ENCODE measurements around the gene MAPK8IP1. TPM values are rescaled to one million over a fixed set of nuclear protein-coding genes. Genes with fewer than 3 reads are reported as not detected.

Gene MAPK8IP1
- total RNA-seq, 1 experiment from 2014 or later: 13.6 TPM

- Histone ChIP-seq H3K36me3 (ENCODE audit: low read depth) (0 out of 2 replicates have a peak, but pooled peaks cover 3% of the 10 kb centered on the region), H3K27ac (no peak overlapping the region), H2AFZ (no peak overlapping the region), H3K4me2 (no peak overlapping the region), H4K20me1 (ENCODE audit: insufficient read depth) (no peaks in the 10 kb centered on the region), H3K79me2 (ENCODE audit: low read depth) (no peaks in the 10 kb centered on the region), H3K9me3 (ENCODE audit: insufficient read depth, low read depth) (no peaks in the 10 kb centered on the region), H3K27me3 (ENCODE audit: insufficient read depth, low read depth) (no peaks in the 10 kb centered on the region), H3F3A (ENCODE audit: insufficient read depth, low read depth) (no peaks in the 10 kb centered on the region), H3K9me2 (ENCODE audit: insufficient read depth) (no peaks in the 10 kb centered on the region), H3K4me3 (no peak overlapping the region), H3K4me1 (replicated peaks; ENCODE audit: insufficient read depth) (no peaks in the 10 kb centered on the region)
- POLR2A ChIA-PET (ENCODE audit: unreplicated experiment): no interaction called here
- TF ChIP-seq CTCF (conservative IDR thresholded peaks at IDR 0.05) (no peak), EZH2 (IDR thresholded peaks at IDR 0.05; ENCODE audit: low read depth) (no peak)
- intact Hi-C loops (cut with micrococcal nuclease; ENCODE audit: unreplicated experiment): no loop called here
- CTCF ChIA-PET: no interaction called here
- BruUV-seq (replicated peaks): no TSS peak
- DNase-seq: no peak
Observed at GRCh38 chr11:45937916-45938315, 52.5 kb downstream of the MAPK8IP1 start.

DNA sequence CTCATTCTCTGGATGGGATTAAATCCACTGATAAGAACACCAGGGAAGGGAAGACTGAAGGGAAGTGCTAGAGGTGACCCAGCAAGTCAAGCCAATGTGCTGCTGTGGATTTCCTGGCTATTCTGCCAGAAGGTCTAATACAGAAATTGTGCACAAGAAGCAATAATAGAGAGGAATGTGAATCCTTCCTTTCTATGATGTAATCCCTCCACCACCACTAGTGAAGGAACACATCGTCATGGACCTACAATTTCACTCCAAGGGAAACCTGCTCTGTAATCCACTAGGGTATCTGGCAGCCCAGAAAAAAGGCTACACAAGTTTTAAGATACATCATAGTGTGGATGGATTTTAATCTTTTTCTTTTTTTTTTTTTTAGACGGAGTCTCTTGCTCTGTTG lies 54.4 kb downstream of the MAPK8IP1 start:
- Histone ChIP-seq H3K36me3 (ENCODE audit: low read depth) (0 out of 2 replicates have a peak, but pooled peaks cover 3% of the 10 kb centered on the region), H3K4me2 (no peak overlapping the region), H4K20me1 (ENCODE audit: insufficient read depth) (no peaks in the 10 kb centered on the region; the same call in 1 of the 2 replicates), H3K4me1 (replicated peaks; ENCODE audit: insufficient read depth) (no peaks in the 10 kb centered on the region), H3K4me3 (no peak overlapping the region), H3K27me3 (ENCODE audit: insufficient read depth, low read depth) (no peaks in the 10 kb centered on the region), H3F3A (ENCODE audit: insufficient read depth, low read depth) (no peaks in the 10 kb centered on the region), H3K27ac (no peak overlapping the region), H2AFZ (no peak overlapping the region), H3K9me2 (ENCODE audit: insufficient read depth) (no peaks in the 10 kb centered on the region), H3K79me2 (ENCODE audit: low read depth) (no peaks in the 10 kb centered on the region), H3K9me3 (ENCODE audit: insufficient read depth, low read depth) (no peaks in the 10 kb centered on the region)
- no TSS peak for BruUV-seq (replicated peaks)
- CTCF ChIA-PET: no interaction called here
- POLR2A ChIA-PET (ENCODE audit: unreplicated experiment): interaction anchor here (0.5 kb wide), 1 partner anchor 320 kb away, joined by 4 read pairs; no protein-coding TSS in a partner anchor
- no peak for DNase-seq
- intact Hi-C loops (cut with micrococcal nuclease; ENCODE audit: unreplicated experiment): no loop called here
- TF ChIP-seq CTCF (conservative IDR thresholded peaks at IDR 0.05) (no peak), EZH2 (IDR thresholded peaks at IDR 0.05; ENCODE audit: low read depth) (no peak)

DNA sequence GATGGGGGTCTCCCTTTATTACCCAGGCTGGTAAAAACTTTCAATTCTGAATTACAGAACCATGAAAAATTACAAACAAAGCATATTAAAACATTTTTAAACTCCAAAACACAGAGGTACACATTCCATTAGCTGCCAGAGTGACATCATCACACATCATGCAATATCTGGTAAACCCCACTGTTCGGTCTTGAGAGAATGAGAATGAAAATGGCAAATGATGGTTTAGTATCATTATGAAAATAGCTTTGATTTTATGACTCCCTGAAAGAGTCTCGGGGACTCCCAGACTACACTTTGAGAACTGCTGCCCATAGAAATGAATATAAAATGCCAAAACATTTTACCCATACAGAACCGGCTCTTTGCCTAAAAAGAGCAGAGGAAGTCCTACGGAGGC lies 55.8 kb downstream of the MAPK8IP1 start:
- H3K4me2 ChIP-seq: no peak overlapping the region
- no TSS peak for BruUV-seq (replicated peaks)
- no peaks in the 10 kb centered on the region for H3K9me2 ChIP-seq (ENCODE audit: insufficient read depth)
- H3K27me3 ChIP-seq (ENCODE audit: insufficient read depth, low read depth): no peaks in the 10 kb centered on the region
- 0 out of 2 replicates have a peak, but pooled peaks cover 3% of the 10 kb centered on the region for H3K36me3 ChIP-seq (ENCODE audit: low read depth)
- H3K4me3 ChIP-seq: no peak overlapping the region
- no peaks in the 10 kb centered on the region for H3K9me3 ChIP-seq (ENCODE audit: insufficient read depth, low read depth)
- no peak overlapping the region for H2AFZ ChIP-seq
- TF ChIP-seq EZH2 (IDR thresholded peaks at IDR 0.05; ENCODE audit: low read depth) (no peak), CTCF (conservative IDR thresholded peaks at IDR 0.05) (no peak)
- no peaks in the 10 kb centered on the region for H3K4me1 ChIP-seq (replicated peaks; ENCODE audit: insufficient read depth)
- H3K27ac ChIP-seq: no peak overlapping the region
- no peaks in the 10 kb centered on the region for H3F3A ChIP-seq (ENCODE audit: insufficient read depth, low read depth)
- ChIA-PET CTCF (interaction anchor here (0.6 kb wide), 1 partner anchor 20 kb away, joined by 4 read pairs; no protein-coding TSS in a partner anchor), POLR2A (ENCODE audit: unreplicated experiment) (no interaction called here)
- no peak for DNase-seq
- intact Hi-C loops (cut with micrococcal nuclease; ENCODE audit: unreplicated experiment): no loop called here
- no peaks in the 10 kb centered on the region for H3K79me2 ChIP-seq (ENCODE audit: low read depth)
- no peaks in the 10 kb centered on the region; the same call in 1 of the 2 replicates for H4K20me1 ChIP-seq (ENCODE audit: insufficient read depth)

All from PC-9 (cell line).